H9 (cell line): ENCODE results near the gene CHSY1. TPM values are rescaled to one million over a fixed set of nuclear protein-coding genes. Genes with fewer than 3 reads are reported as not detected.

Experiments used
- DNase-seq: peaks from one replicate; pipeline ENCODE4 v3.0.0-alpha.2; 2017
- H2AFZ ChIP-seq: one replicate; pipeline ENCODE4 v1.6.1; 2013; ENCODE audit warnings: mild to moderate bottlenecking, low read length, control low read depth, moderate library complexity
- H2AK5ac ChIP-seq: 2 replicates; pipeline ENCODE4 v1.6.1; 2013; ENCODE audit warnings: low read length, control low read depth, mixed read lengths; ENCODE audit not compliant: insufficient read length
- H2BK120ac ChIP-seq: one replicate; pipeline ENCODE4 v1.6.1; 2013; ENCODE audit warnings: low read depth, mild to moderate bottlenecking, low read length, control low read depth, inconsistent platforms; ENCODE audit not compliant: poor library complexity, severe bottlenecking
- H2BK12ac ChIP-seq: 2 replicates; pipeline ENCODE4 v1.6.1; 2013; ENCODE audit warnings: low read length, control low read depth, mixed read lengths, low read depth; ENCODE audit not compliant: insufficient read length
- H2BK15ac ChIP-seq: 2 replicates; pipeline ENCODE4 v1.6.1; 2013; ENCODE audit warnings: low read depth, low read length, control low read depth
- H2BK20ac ChIP-seq: one replicate; pipeline ENCODE4 v1.6.1; 2013; ENCODE audit warnings: low read depth, mild to moderate bottlenecking, low read length, control low read depth, inconsistent platforms; ENCODE audit not compliant: poor library complexity, severe bottlenecking
- H2BK5ac ChIP-seq: 2 replicates; pipeline ENCODE4 v1.6.1; 2013; ENCODE audit warnings: low read length, control low read depth, mixed read lengths; ENCODE audit not compliant: insufficient read length
- H3K14ac ChIP-seq: 2 replicates; pipeline ENCODE4 v1.6.1; 2013; ENCODE audit warnings: low read length, control low read depth; ENCODE audit not compliant: insufficient read depth
- H3K18ac ChIP-seq: 2 replicates; pipeline ENCODE4 v1.6.1; 2013; ENCODE audit warnings: low read depth, mild to moderate bottlenecking, mixed read lengths, low read length, control low read depth; ENCODE audit not compliant: insufficient read length
- H3K23ac ChIP-seq: 2 replicates; pipeline ENCODE4 v1.6.1; 2013; ENCODE audit warnings: low read length, control low read depth, mixed read lengths, low read depth; ENCODE audit not compliant: insufficient read length
- H3K23me2 ChIP-seq: 2 replicates; pipeline ENCODE4 v1.6.1; 2013; ENCODE audit warnings: low read depth, mild to moderate bottlenecking, mixed read lengths, low read length, control low read depth; ENCODE audit not compliant: insufficient read length, poor library complexity, severe bottlenecking
- H3K27ac ChIP-seq: 2 replicates; pipeline ENCODE4 v1.5.1; 2013; ENCODE audit warnings: low read length, control low read depth, mixed read lengths, low read depth; ENCODE audit not compliant: insufficient read length
- H3K27me3 ChIP-seq: 2 replicates; pipeline ENCODE4 v1.6.1; 2013; ENCODE audit warnings: low read length, control low read depth, inconsistent platforms; ENCODE audit not compliant: insufficient read depth
- H3K4ac ChIP-seq: 2 replicates; pipeline ENCODE4 v1.6.1; 2013; ENCODE audit warnings: low read depth, mild to moderate bottlenecking, control low read depth, inconsistent platforms, low read length, moderate library complexity
- H3K4me1 ChIP-seq: 2 replicates; pipeline ENCODE4 v1.6.1; 2013; ENCODE audit warnings: low read length, control low read depth, inconsistent platforms; ENCODE audit not compliant: insufficient read depth
- H3K4me2 ChIP-seq: 2 replicates; pipeline ENCODE4 v1.6.1; 2013; ENCODE audit warnings: low read length, control low read depth, mixed read lengths; ENCODE audit not compliant: insufficient read length, insufficient read depth
- H3K56ac ChIP-seq: 2 replicates; pipeline ENCODE4 v1.6.1; 2013; ENCODE audit warnings: low read depth, mild to moderate bottlenecking, mixed read lengths, low read length, control low read depth; ENCODE audit not compliant: insufficient read length
- H3K79me1 ChIP-seq: 2 replicates; pipeline ENCODE4 v1.6.1; 2013; ENCODE audit warnings: low read depth, mild to moderate bottlenecking, moderate library complexity, low read length, control low read depth, inconsistent platforms; ENCODE audit not compliant: insufficient read depth, poor library complexity, severe bottlenecking
- H3K79me2 ChIP-seq: 2 replicates; pipeline ENCODE4 v1.6.1; 2013; ENCODE audit warnings: low read length, control low read depth, inconsistent platforms; ENCODE audit not compliant: insufficient read depth
- H3K9ac ChIP-seq: 2 replicates; pipeline ENCODE4 v1.6.1; 2013; ENCODE audit warnings: low read length, control low read depth, mixed read lengths; ENCODE audit not compliant: insufficient read length; ENCODE audit errors: extremely low read depth
- H3K9me3 ChIP-seq: one replicate; pipeline ENCODE4 v1.6.1; 2013; ENCODE audit warnings: low read depth, low read length, inconsistent platforms; ENCODE audit not compliant: control insufficient read depth
- H3T11ph ChIP-seq: one replicate; pipeline ENCODE4 v1.6.1; 2013; ENCODE audit warnings: mild to moderate bottlenecking, low read length, control low read depth, inconsistent platforms
- H4K20me1 ChIP-seq: one replicate; pipeline ENCODE4 v1.6.1; 2013; ENCODE audit not compliant: control insufficient read depth, insufficient read length, insufficient read depth
- H4K5ac ChIP-seq: 2 replicates; pipeline ENCODE4 v1.6.1; 2013; ENCODE audit warnings: low read depth, mild to moderate bottlenecking, mixed read lengths, low read length, control low read depth; ENCODE audit not compliant: insufficient read length
- H4K8ac ChIP-seq: replicated peaks from 2 replicates; pipeline ENCODE4 v1.6.1; 2013; ENCODE audit warnings: low read length, control low read depth, mixed read lengths, low read depth; ENCODE audit not compliant: insufficient read length
- H4K91ac ChIP-seq: 2 replicates; pipeline ENCODE4 v1.6.1; 2013; ENCODE audit warnings: low read depth, mild to moderate bottlenecking, moderate library complexity, mixed read lengths, low read length, control low read depth; ENCODE audit not compliant: insufficient read length
- H3K27ac Mint-ChIP-seq, 3 experiments: 2 replicates in 2 of 3; 3 replicates in 1 of 3; pipeline ENCODE4 v1.8.0; 2020 to 2021; ENCODE audit warnings: mixed read lengths in 3 of 3, mild to moderate bottlenecking in 1 of 3, moderate library complexity in 1 of 3
- H3K27me3 Mint-ChIP-seq: 2 replicates; pipeline ENCODE4 v1.8.0; 2021; ENCODE audit warnings: low read depth, mild to moderate bottlenecking, moderate library complexity, mixed read lengths
- H3K36me3 Mint-ChIP-seq, 3 experiments: 2 replicates in 2 of 3; 3 replicates in 1 of 3; pipeline ENCODE4 v1.8.0; 2020 to 2021; ENCODE audit warnings: low read depth in 3 of 3, mixed read lengths in 3 of 3; ENCODE audit not compliant: insufficient read depth in 1 of 3
- H3K4me1 Mint-ChIP-seq, 2 experiments: 2 replicates each; pipeline ENCODE4 v1.8.0; 2020; ENCODE audit warnings: mixed read lengths in 2 of 2
- H3K4me3 Mint-ChIP-seq, 2 experiments: 2 replicates in 1 of 2; 3 replicates in 1 of 2; pipeline ENCODE4 v1.8.0; 2020 to 2021; ENCODE audit warnings: mild to moderate bottlenecking in 2 of 2, mixed read lengths in 2 of 2, moderate library complexity in 1 of 2
- H3K9me3 Mint-ChIP-seq, 2 experiments: 2 replicates in 1 of 2; 3 replicates in 1 of 2; pipeline ENCODE4 v1.8.0; 2020; ENCODE audit warnings: mild to moderate bottlenecking in 2 of 2, mixed read lengths in 2 of 2, moderate library complexity in 1 of 2
- WGBS: extraction: QIAGEN DNeasy Blood & Tissue Kit; methylation state at CpG from one replicate; pipeline ENCODE4 v1.1.7; 2013; ENCODE audit warnings: missing lambda C conversion rate, low lambda C conversion rate, mixed read lengths; ENCODE audit not compliant: insufficient read length; ENCODE audit errors: extremely low coverage; 5-methylcytosine and 5-hydroxymethylcytosine counted together
- total RNA-seq: library from RNA; stranded (reverse); gene quantifications from 2 replicates; pipeline ENCODE4 v1.2.1, GENCODE V29; 2021
- TF ChIP-seq, protein P1 (sequence below): fragments of 200-600 bp; sonication (generic); conservative IDR thresholded peaks from 3 replicates; pipeline ENCODE4 v1.8.0; 2021; ENCODE audit warnings: antibody characterized with exemption, mild to moderate bottlenecking

Gene CHSY1
- total RNA-seq, 1 experiment from 2014 or later = 68.3 TPM

DNA sequence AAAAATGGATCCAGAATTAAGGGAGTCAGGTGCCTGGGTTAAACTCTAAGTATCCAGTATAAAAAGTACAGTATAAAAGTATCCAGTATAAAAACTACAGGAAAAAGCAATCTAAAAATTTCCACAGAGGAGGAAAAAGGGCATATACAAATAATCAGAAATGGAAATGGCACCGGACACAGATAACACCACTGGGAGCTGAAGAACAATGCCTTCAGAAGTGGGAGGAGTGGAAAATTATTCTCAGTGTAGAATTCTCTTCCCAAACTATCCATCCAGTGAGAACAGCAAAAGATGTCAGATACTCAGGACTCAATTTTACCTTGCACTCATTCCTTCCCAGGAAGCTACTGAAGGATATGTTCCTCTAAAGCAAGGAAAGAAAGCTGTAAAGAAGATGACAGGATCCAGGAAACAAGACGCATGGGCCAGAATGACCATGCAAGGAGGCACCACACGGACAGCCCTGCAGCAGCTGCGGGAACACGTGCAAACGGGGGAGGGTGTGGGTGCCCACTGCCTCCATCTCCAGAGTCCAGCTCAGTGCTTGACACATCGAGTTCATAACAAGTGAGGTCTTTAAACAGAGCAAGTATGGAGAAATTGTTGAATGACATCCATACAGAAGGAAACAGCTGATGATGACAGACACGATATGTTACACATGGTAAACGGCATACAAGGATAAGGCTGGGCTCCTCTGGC lies 68.5 kb downstream of the CHSY1 start:
- H4K91ac ChIP-seq = no peak overlapping the region
- WGBS = no CpG with 5 or more reads among the region's 9 CpGs
- H2BK120ac ChIP-seq = no peak overlapping the region
- H3K14ac ChIP-seq = no peak overlapping the region
- H3K18ac ChIP-seq = no peak overlapping the region
- no peaks in the 10 kb centered on the region for H3K9me3 ChIP-seq
- H3K27me3 ChIP-seq = no peaks in the 10 kb centered on the region
- no peak overlapping the region for H2BK12ac ChIP-seq
- peaks cover 8% of the 10 kb centered on the region; the same call in 1 of the 2 replicates for H3K4me1 ChIP-seq
- Mint-ChIP-seq H3K4me1 (peaks cover 27 to 30% of the 10 kb centered on the region in 2 experiments), H3K27me3 (no peaks in the 10 kb centered on the region), H3K27ac (peak overlapping the region in 1 of 3 experiments; percentile 81; a peak in 2 of 7 replicates), H3K4me3 (no peak overlapping the region), H3K9me3 (no peaks in the 10 kb centered on the region), H3K36me3 (peaks cover 8 to 30% (median 15%) of the 10 kb centered on the region in 3 experiments)
- no peak overlapping the region for H3K27ac ChIP-seq
- H2BK20ac ChIP-seq = no peak overlapping the region
- H3T11ph ChIP-seq = no peak overlapping the region
- H4K20me1 ChIP-seq = no peaks in the 10 kb centered on the region
- no peak overlapping the region for H3K4ac ChIP-seq
- H3K9ac ChIP-seq = no peak overlapping the region
- H3K79me1 ChIP-seq = peaks cover 13% of the 10 kb centered on the region
- no peak overlapping the region for H4K5ac ChIP-seq
- no peak overlapping the region for H4K8ac ChIP-seq
- no peak overlapping the region for H3K4me2 ChIP-seq
- DNase-seq = no peak
- no peak overlapping the region for H3K56ac ChIP-seq
- H2BK5ac ChIP-seq = no peak overlapping the region
- peaks cover 13% of the 10 kb centered on the region; the same call in 1 of the 2 replicates for H3K79me2 ChIP-seq
- no peaks in the 10 kb centered on the region for H3K23me2 ChIP-seq
- no peak overlapping the region for H2AFZ ChIP-seq
- H2AK5ac ChIP-seq = no peak overlapping the region
- H3K23ac ChIP-seq = no peak overlapping the region
- no peak overlapping the region for H2BK15ac ChIP-seq
- TF ChIP-seq, protein P1, sequence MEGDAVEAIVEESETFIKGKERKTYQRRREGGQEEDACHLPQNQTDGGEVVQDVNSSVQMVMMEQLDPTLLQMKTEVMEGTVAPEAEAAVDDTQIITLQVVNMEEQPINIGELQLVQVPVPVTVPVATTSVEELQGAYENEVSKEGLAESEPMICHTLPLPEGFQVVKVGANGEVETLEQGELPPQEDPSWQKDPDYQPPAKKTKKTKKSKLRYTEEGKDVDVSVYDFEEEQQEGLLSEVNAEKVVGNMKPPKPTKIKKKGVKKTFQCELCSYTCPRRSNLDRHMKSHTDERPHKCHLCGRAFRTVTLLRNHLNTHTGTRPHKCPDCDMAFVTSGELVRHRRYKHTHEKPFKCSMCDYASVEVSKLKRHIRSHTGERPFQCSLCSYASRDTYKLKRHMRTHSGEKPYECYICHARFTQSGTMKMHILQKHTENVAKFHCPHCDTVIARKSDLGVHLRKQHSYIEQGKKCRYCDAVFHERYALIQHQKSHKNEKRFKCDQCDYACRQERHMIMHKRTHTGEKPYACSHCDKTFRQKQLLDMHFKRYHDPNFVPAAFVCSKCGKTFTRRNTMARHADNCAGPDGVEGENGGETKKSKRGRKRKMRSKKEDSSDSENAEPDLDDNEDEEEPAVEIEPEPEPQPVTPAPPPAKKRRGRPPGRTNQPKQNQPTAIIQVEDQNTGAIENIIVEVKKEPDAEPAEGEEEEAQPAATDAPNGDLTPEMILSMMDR = no peak
